A549 (cell line): Measurements from ENCODE around the gene CDC26.

ENCODE experiments used
- CBX2 ChIP-seq: fragments of 200-600 bp; sonication (generic); IDR thresholded peaks from 2 replicates; pipeline ENCODE4 v1.6.1; 2016; ENCODE audit warnings: low read depth, mild to moderate bottlenecking, borderline replicate concordance
- CTCF ChIP-seq: fragments of >200 bp; sonication (Bioruptor Twin); formaldehyde crosslinking; IDR thresholded peaks from 3 replicates; pipeline ENCODE4 v1.5.1; 2016
- ESRRA ChIP-seq: fragments of 150-350 bp; IDR thresholded peaks from 2 replicates; pipeline ENCODE4 v1.6.1; 2014; ENCODE audit warnings: mild to moderate bottlenecking, low read length, borderline replicate concordance
- JUN ChIP-seq, 2 experiments: fragments of >200 bp; sonication (Bioruptor Twin); formaldehyde crosslinking; IDR thresholded peaks; 2 replicates in 1 of 2; 3 replicates in 1 of 2; pipeline ENCODE4 v1.6.1; 2016 to 2017
- POLR2A ChIP-seq: IDR thresholded peaks from 2 replicates; pipeline ENCODE4 v1.6.1; 2012; ENCODE audit warnings: mild to moderate bottlenecking, low read length

GRCh38 chr9:113316030-113316429, 40.7 kb upstream of the CDC26 start:
- TF ChIP-seq POLR2A = no peak
- no peak for TF ChIP-seq ESRRA
- TF ChIP-seq JUN (IDR thresholded peaks at IDR 0.05) = no peak
- no peak for TF ChIP-seq CTCF
- no peak for TF ChIP-seq CBX2
